GM12892 (cell line): ENCODE data around the gene SP100.

Experiments
- POLR2A ChIP-seq: IDR thresholded peaks from 2 replicates; pipeline ENCODE4 v1.6.1; 2011; ENCODE audit warnings: low read depth, low read length, control low read depth
- POLR2AphosphoS5 ChIP-seq: IDR thresholded peaks from 2 replicates; pipeline ENCODE4 v1.6.1; 2011; ENCODE audit warnings: low read depth, low read length, control low read depth
- TAF1 ChIP-seq: IDR thresholded peaks from 2 replicates; pipeline ENCODE4 v1.6.1; 2011; ENCODE audit warnings: low read depth, mild to moderate bottlenecking, control low read depth, low read length, borderline replicate concordance

DNA sequence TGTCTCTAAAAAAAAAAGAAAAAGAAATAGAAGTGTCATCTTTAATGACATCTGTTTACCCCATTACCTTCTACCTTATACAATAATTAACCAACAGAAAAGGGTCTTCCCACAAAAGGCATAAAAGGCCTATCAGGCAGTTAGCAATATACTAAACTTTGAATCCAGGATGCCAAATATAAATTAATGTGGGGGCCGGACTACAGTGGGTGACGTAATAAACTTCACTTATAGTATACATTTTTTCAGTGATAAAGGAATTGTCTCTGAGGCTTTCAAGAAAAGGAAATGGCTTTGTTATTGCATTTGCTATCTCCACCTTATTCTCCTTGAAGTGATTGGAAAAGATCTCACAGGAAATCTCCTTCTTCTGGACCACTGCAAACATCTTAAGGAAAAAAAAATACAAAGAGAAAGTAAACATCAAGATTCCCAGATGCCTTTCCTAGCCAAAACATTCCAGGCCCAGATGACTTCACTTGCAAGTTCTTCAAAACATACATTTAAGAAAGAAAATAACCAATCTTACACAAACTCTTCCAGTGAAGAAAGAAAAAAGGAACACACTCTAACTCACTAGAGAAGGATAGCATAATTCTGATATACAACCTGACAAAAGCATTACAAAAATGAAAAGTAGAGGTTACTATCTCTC, 170.5 kb downstream of the SP100 start:
- TF ChIP-seq POLR2AphosphoS5 (no peak), TAF1 (no peak), POLR2A (no peak)
